Measurements from ENCODE around the gene FLNA.

The FLNA gene

DNA sequence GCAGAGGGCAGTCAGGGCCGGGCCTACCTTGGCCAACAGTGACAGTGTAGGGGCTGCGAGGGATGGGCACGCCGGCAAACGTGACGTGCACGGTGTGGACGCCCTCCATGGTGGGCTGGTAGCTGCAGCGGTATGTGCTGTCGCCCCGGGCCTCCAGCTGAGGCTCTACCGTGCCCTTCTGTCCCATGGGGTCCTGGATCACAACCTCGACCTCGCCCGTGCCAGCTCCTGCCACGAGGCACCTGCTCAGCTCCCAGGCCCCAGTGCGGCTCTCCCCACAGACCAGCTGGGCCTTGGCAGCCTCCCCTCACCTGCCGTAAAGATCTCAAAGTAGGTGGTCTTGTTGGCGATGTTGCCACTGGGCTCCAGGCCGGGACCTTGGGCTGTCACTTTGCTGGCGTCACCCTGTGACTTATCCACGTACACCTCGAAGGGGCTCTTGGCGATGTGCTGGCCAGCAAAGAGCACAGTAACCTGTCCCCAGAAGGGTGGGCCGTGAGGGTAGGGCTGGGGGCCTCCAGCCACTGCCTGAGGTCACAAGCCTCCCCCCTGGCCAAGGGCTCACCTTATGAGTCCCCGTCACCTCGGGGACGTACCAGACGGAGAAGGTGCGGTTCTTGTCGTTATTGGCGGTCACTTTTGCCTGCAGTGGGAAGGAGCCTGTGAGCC is 8.3 kb downstream of the FLNA start:
- DNase-seq (ENCODE audit: low spot score) (no peak), ATAC-seq (ENCODE audit: low read depth) (no peak)
- H3K27me3 ChIP-seq (ENCODE audit: insufficient read depth, poor library complexity, severe bottlenecking) = no peaks in the 10 kb centered on the region
- no peak overlapping the region for H3K4me3 ChIP-seq (ENCODE audit: severe bottlenecking)
- peaks cover 90% of the 10 kb centered on the region for H3K36me3 ChIP-seq (ENCODE audit: low read depth)
- no peaks in the 10 kb centered on the region for H3K9me3 ChIP-seq (ENCODE audit: severe bottlenecking)
- TF ChIP-seq, protein P1, sequence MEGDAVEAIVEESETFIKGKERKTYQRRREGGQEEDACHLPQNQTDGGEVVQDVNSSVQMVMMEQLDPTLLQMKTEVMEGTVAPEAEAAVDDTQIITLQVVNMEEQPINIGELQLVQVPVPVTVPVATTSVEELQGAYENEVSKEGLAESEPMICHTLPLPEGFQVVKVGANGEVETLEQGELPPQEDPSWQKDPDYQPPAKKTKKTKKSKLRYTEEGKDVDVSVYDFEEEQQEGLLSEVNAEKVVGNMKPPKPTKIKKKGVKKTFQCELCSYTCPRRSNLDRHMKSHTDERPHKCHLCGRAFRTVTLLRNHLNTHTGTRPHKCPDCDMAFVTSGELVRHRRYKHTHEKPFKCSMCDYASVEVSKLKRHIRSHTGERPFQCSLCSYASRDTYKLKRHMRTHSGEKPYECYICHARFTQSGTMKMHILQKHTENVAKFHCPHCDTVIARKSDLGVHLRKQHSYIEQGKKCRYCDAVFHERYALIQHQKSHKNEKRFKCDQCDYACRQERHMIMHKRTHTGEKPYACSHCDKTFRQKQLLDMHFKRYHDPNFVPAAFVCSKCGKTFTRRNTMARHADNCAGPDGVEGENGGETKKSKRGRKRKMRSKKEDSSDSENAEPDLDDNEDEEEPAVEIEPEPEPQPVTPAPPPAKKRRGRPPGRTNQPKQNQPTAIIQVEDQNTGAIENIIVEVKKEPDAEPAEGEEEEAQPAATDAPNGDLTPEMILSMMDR (IDR thresholded peaks at IDR 0.05; ENCODE audit: poor library complexity, severe bottlenecking) = no peak
- H3K27ac ChIP-seq (ENCODE audit: poor library complexity, severe bottlenecking) = peak overlapping the region; percentile 97
- peaks cover 7% of the 10 kb centered on the region for H3K4me1 ChIP-seq (ENCODE audit: insufficient read depth, poor library complexity, severe bottlenecking)

DNA sequence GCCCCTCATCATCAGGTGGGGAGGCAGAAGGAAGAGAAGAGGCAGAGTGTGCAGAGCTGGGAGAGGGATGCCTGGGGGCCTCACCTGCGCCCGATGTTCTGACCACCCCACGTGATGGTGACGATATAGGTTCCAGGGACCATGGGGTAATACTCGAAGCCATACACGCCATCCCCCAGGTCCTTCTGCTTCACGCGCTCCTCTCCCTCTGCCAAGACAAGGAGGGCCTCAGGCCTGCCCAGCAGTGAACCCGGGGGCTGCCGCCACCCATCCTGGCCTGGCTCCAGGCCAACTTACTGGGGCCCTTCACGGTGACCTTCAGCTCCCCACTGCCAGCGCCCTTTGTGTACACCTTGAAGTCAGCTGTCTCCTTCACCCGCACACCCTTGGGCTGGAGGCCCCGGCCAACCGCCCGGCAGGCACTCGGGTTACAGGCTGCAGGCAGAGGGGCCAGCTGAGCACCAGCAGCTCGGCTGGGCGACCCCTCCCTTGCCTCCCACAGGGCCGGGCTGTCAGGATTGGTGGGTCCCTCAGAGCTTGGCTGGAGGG is 9.3 kb downstream of the FLNA start:
- H3K27me3 ChIP-seq (ENCODE audit: insufficient read depth, poor library complexity, severe bottlenecking) = no peaks in the 10 kb centered on the region
- no peak for DNase-seq (ENCODE audit: low spot score)
- H3K27ac ChIP-seq (ENCODE audit: poor library complexity, severe bottlenecking) = peak overlapping the region; percentile 97
- TF ChIP-seq, protein P1 (IDR thresholded peaks at IDR 0.05; ENCODE audit: poor library complexity, severe bottlenecking) = no peak
- peaks cover 96% of the 10 kb centered on the region for H3K36me3 ChIP-seq (ENCODE audit: low read depth)
- peaks cover 7% of the 10 kb centered on the region for H3K4me1 ChIP-seq (ENCODE audit: insufficient read depth, poor library complexity, severe bottlenecking)
- ATAC-seq (ENCODE audit: low read depth) = no peak
- H3K9me3 ChIP-seq (ENCODE audit: severe bottlenecking) = no peaks in the 10 kb centered on the region
- no peak overlapping the region for H3K4me3 ChIP-seq (ENCODE audit: severe bottlenecking)

DNA sequence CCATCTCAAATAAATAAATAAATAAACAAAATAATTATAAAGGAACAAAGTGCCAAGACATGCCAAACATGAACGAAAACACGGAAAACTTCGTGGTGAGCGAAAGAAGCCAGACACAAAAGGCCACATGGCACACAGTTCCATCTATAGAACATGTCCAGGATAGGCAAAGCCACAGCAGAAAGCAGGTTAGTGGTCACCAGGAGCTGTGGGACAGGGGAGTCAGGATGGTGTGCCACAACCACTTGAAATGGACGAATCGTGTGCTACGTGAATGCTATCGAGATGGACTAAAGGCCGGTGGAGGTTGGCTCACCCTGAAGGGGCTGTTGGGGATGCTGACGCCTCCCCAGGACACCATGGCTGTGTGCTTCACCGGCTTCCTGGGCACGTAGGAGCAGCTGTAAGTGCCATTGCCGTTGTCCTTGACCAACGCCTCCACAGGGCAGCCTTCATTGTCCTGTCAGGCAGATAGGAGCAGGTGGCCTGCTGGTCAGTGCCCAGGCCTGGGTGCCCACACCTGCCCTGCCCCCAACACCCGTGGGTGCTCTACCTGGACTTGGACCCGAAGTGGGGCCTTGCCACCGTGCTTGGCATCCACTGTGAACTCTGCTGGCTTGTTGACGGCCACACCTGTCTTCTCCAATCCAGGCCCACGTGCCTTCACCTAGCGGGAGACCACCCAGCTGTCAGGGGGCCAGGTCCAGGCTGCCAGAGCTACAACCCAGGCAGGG is 10.6 kb downstream of the FLNA start:
- no peak for ATAC-seq (ENCODE audit: low read depth)
- Histone ChIP-seq H3K4me3 (ENCODE audit: severe bottlenecking) (no peak overlapping the region), H3K36me3 (ENCODE audit: low read depth) (peaks cover 99% of the 10 kb centered on the region), H3K27me3 (ENCODE audit: insufficient read depth, poor library complexity, severe bottlenecking) (no peaks in the 10 kb centered on the region), H3K27ac (ENCODE audit: poor library complexity, severe bottlenecking) (no peak overlapping the region), H3K9me3 (ENCODE audit: severe bottlenecking) (no peaks in the 10 kb centered on the region), H3K4me1 (ENCODE audit: insufficient read depth, poor library complexity, severe bottlenecking) (peaks cover 7% of the 10 kb centered on the region)
- no peak for DNase-seq (ENCODE audit: low spot score)
- TF ChIP-seq, protein P1 (IDR thresholded peaks at IDR 0.05; ENCODE audit: poor library complexity, severe bottlenecking) = no peak

DNA sequence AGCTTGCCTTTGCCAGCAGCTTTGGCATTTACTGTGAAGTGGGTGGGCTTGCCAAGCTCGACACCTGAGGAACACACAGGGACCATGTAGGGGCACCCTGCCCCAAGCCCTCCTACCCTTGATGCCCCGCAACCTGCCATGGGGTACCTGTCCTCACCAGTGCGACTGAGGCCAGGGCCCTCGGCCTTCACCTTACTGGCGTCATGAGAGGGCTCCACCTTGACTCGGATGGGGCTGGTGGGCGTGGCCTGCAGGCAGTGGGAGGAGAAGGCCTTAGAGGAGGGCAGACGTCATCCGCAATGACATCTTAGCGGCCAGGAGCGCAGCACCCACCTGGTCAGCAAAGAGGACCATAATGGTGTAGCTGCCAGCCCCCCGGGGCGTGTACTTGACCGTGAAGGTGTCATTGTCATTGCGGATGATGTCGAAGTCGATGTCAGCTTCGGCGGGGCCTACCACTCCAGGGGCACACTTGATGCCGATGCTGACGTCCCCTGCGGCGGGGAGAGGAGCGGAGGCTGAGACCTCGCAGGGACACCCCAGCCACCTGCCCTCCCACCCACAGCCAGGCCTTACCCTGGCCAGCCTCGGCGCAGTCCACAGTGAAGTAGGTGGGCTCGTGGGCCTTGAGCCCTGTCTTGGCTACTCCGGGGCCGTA is 12.2 kb downstream of the FLNA start:
- no peak for ATAC-seq (ENCODE audit: low read depth)
- Histone ChIP-seq H3K27me3 (ENCODE audit: insufficient read depth, poor library complexity, severe bottlenecking) (no peaks in the 10 kb centered on the region), H3K4me1 (ENCODE audit: insufficient read depth, poor library complexity, severe bottlenecking) (no peaks in the 10 kb centered on the region)

More for the DNA sequence above, 12.2 kb downstream of the FLNA start:
- no peak for DNase-seq (ENCODE audit: low spot score)
- no peak overlapping the region for H3K4me3 ChIP-seq (ENCODE audit: severe bottlenecking)
- H3K9me3 ChIP-seq (ENCODE audit: severe bottlenecking) = no peaks in the 10 kb centered on the region
- peaks cover 99% of the 10 kb centered on the region for H3K36me3 ChIP-seq (ENCODE audit: low read depth)
- TF ChIP-seq, protein P1 (IDR thresholded peaks at IDR 0.05; ENCODE audit: poor library complexity, severe bottlenecking) = no peak
- H3K27ac ChIP-seq (ENCODE audit: poor library complexity, severe bottlenecking) = no peak overlapping the region
